Naive B cell (primary cell): ENCODE measurements around the gene ADAM10. TPM values are rescaled to one million over a fixed set of nuclear protein-coding genes. Genes with fewer than 3 reads are reported as not detected.

Experiments used
- ATAC-seq, 2 donors: fragments of 150-1000 bp; cut with Tn5 transposase; 2 replicates each; pipeline ENCODE4 v1.10.0; 2021; ENCODE audit warnings: low read depth in 2 of 2, mild to moderate bottlenecking in 2 of 2, moderate library complexity in 2 of 2
- DNase-seq: peaks from one replicate; pipeline ENCODE4 v3.0.0; 2022
- H3K27ac Mint-ChIP-seq, 6 donors: one replicate each; pipeline ENCODE4 v1.8.0; 2020 to 2022; ENCODE audit warnings: mild to moderate bottlenecking in 6 of 6, mixed read lengths in 6 of 6, moderate library complexity in 5 of 6, inconsistent platforms in 2 of 6
- H3K27me3 Mint-ChIP-seq, 3 donors: one replicate each; pipeline ENCODE4 v1.8.0; 2021 to 2022; ENCODE audit warnings: mixed read lengths in 3 of 3, mild to moderate bottlenecking in 1 of 3
- H3K36me3 Mint-ChIP-seq, 2 donors: one replicate each; pipeline ENCODE4 v1.8.0; 2020 to 2022; ENCODE audit warnings: mixed read lengths in 2 of 2, inconsistent platforms in 1 of 2, mild to moderate bottlenecking in 1 of 2
- H3K4me1 Mint-ChIP-seq, 3 donors: one replicate each; pipeline ENCODE4 v1.8.0; 2020 to 2022; ENCODE audit warnings: mixed read lengths in 3 of 3, inconsistent platforms in 1 of 3, mild to moderate bottlenecking in 1 of 3, moderate library complexity in 1 of 3
- H3K4me3 Mint-ChIP-seq, 8 donors: one replicate each; pipeline ENCODE4 v1.8.0; 2020 to 2022; ENCODE audit warnings: mild to moderate bottlenecking in 8 of 8, mixed read lengths in 8 of 8, moderate library complexity in 8 of 8, inconsistent platforms in 2 of 8
- H3K9me3 Mint-ChIP-seq, 7 donors: one replicate each; pipeline ENCODE4 v1.8.0; 2020 to 2022; ENCODE audit warnings: mixed read lengths in 7 of 7, mild to moderate bottlenecking in 5 of 7, inconsistent platforms in 2 of 7, moderate library complexity in 1 of 7
- polyA plus RNA-seq, 6 donors: library from polyadenylated mRNA; unstranded; fragments of 300-500 nt; fragmentation: Illumina TruSeq; gene quantifications; one replicate each; pipeline ENCODE4 v1.2.3, GENCODE V29; 2021; ENCODE audit warnings: low read depth in 6 of 6

ADAM10 gene
- polyA plus RNA-seq, 6 donors from 2014 or later: 112 to 148 (median 126) TPM

GRCh38 chr15:58678683-58679082, 70.8 kb downstream of the ADAM10 start:
- Mint-ChIP-seq H3K9me3 (no peaks in the 10 kb centered on the region), H3K27ac (no peak overlapping the region), H3K4me3 (no peak overlapping the region), H3K27me3 (no peaks in the 10 kb centered on the region), H3K4me1 (peaks cover 9 to 28% (median 10%) of the 10 kb centered on the region in 3 donors), H3K36me3 (no peaks in the 10 kb centered on the region)
- no peak for ATAC-seq
- no peak for DNase-seq

GRCh38 chr15:58677426-58677825, 72.1 kb downstream of the ADAM10 start:
- no peak for DNase-seq
- H3K27me3 Mint-ChIP-seq: no peaks in the 10 kb centered on the region
- ATAC-seq: no peak
- H3K27ac Mint-ChIP-seq: peak overlapping the region in 4 of 6 donors; percentile 15 to 85 (median 64)
- H3K9me3 Mint-ChIP-seq: no peaks in the 10 kb centered on the region
- no peak overlapping the region for H3K4me3 Mint-ChIP-seq
- peaks cover 0 to 5% of the 10 kb centered on the region in 2 donors for H3K36me3 Mint-ChIP-seq
- H3K4me1 Mint-ChIP-seq: peaks cover 6 to 30% (median 8%) of the 10 kb centered on the region in 3 donors

GRCh38 chr15:58676766-58677165, 72.7 kb downstream of the ADAM10 start:
- H3K4me1 Mint-ChIP-seq: peaks cover 6 to 30% (median 7%) of the 10 kb centered on the region in 3 donors

GRCh38 chr15:58671186-58671585, 78.3 kb downstream of the ADAM10 start:
- H3K27me3 Mint-ChIP-seq: no peaks in the 10 kb centered on the region
- H3K4me3 Mint-ChIP-seq: no peak overlapping the region
- DNase-seq (no peak), ATAC-seq (no peak)
- H3K4me1 Mint-ChIP-seq: peaks cover 2 to 6% (median 3%) of the 10 kb centered on the region in 3 donors
- no peak overlapping the region for H3K27ac Mint-ChIP-seq
- H3K36me3 Mint-ChIP-seq: peaks cover 0 to 11% of the 10 kb centered on the region in 2 donors
- H3K9me3 Mint-ChIP-seq: no peaks in the 10 kb centered on the region

More at GRCh38 chr15:58676766-58677165, 72.7 kb downstream of the ADAM10 start:
- H3K27ac Mint-ChIP-seq: peak overlapping the region in 2 of 6 donors; percentile 15 to 82
- no peaks in the 10 kb centered on the region for H3K27me3 Mint-ChIP-seq
- DNase-seq: no peak
- no peaks in the 10 kb centered on the region for H3K9me3 Mint-ChIP-seq
- H3K4me3 Mint-ChIP-seq: no peak overlapping the region
- peaks cover 0 to 11% of the 10 kb centered on the region in 2 donors for H3K36me3 Mint-ChIP-seq
- no peak for ATAC-seq

GRCh38 chr15:58669108-58669507, 80.4 kb downstream of the ADAM10 start:
- peak overlapping the region in 1 of 6 donors; percentile 15 for H3K27ac Mint-ChIP-seq
- ATAC-seq (no peak), DNase-seq (no peak)
- no peaks in the 10 kb centered on the region for H3K9me3 Mint-ChIP-seq
- H3K4me1 Mint-ChIP-seq: peaks cover 2 to 13% (median 9%) of the 10 kb centered on the region in 3 donors
- H3K27me3 Mint-ChIP-seq: no peaks in the 10 kb centered on the region
- H3K36me3 Mint-ChIP-seq: peaks cover 2 to 17% of the 10 kb centered on the region in 2 donors
- H3K4me3 Mint-ChIP-seq: no peak overlapping the region

- Mint-ChIP-seq H3K27me3 (no peaks in the 10 kb centered on the region), H3K27ac (peak overlapping the region in 2 of 6 donors; percentile 58 to 64), H3K9me3 (no peaks in the 10 kb centered on the region), H3K4me3 (no peak overlapping the region), H3K4me1 (peaks cover 0 to 10% (median 6%) of the 10 kb centered on the region in 3 donors), H3K36me3 (peaks cover 21 to 25% of the 10 kb centered on the region in 2 donors)
- DNase-seq (no peak), ATAC-seq (no peak)
Measured at GRCh38 chr15:58666957-58667356, 82.5 kb downstream of the ADAM10 start.

GRCh38 chr15:58665672-58666071, 83.8 kb downstream of the ADAM10 start:
- Mint-ChIP-seq H3K27ac (no peak overlapping the region), H3K27me3 (no peaks in the 10 kb centered on the region), H3K4me3 (no peak overlapping the region), H3K36me3 (peaks cover 34 to 36% of the 10 kb centered on the region in 2 donors), H3K9me3 (no peaks in the 10 kb centered on the region), H3K4me1 (peaks cover 0 to 10% (median 6%) of the 10 kb centered on the region in 3 donors)
- ATAC-seq (no peak), DNase-seq (no peak)

- peak overlapping the region in 2 of 6 donors; percentile 3 to 76 for H3K27ac Mint-ChIP-seq
- H3K27me3 Mint-ChIP-seq: no peaks in the 10 kb centered on the region
- peaks cover 0 to 4% (median 0%) of the 10 kb centered on the region in 3 donors for H3K4me1 Mint-ChIP-seq
- H3K9me3 Mint-ChIP-seq: no peaks in the 10 kb centered on the region
- peaks cover 14 to 33% of the 10 kb centered on the region in 2 donors for H3K36me3 Mint-ChIP-seq
- H3K4me3 Mint-ChIP-seq: no peak overlapping the region
- DNase-seq (no peak), ATAC-seq (no peak)
Measured at GRCh38 chr15:58650102-58650501, 99.4 kb downstream of the ADAM10 start.

GRCh38 chr15:58649175-58649574, 100.3 kb downstream of the ADAM10 start:
- DNase-seq (no peak), ATAC-seq (no peak)
- Mint-ChIP-seq H3K27me3 (no peaks in the 10 kb centered on the region), H3K9me3 (no peaks in the 10 kb centered on the region), H3K4me1 (peaks cover 0 to 4% (median 0%) of the 10 kb centered on the region in 3 donors), H3K36me3 (peaks cover 9 to 26% of the 10 kb centered on the region in 2 donors), H3K4me3 (no peak overlapping the region), H3K27ac (peak overlapping the region in 3 of 6 donors; percentile 5 to 53 (median 16))

- Mint-ChIP-seq H3K27ac (peak overlapping the region in 1 of 6 donors; percentile 25), H3K27me3 (no peaks in the 10 kb centered on the region), H3K4me1 (peaks cover 0 to 4% (median 0%) of the 10 kb centered on the region in 3 donors), H3K36me3 (peaks cover 0 to 27% of the 10 kb centered on the region in 2 donors), H3K9me3 (no peaks in the 10 kb centered on the region), H3K4me3 (no peak overlapping the region)
- ATAC-seq: no peak
- no peak for DNase-seq
Measured at GRCh38 chr15:58643996-58644395, 105.5 kb downstream of the ADAM10 start.

GRCh38 chr15:58641660-58642059, 107.8 kb downstream of the ADAM10 start:
- Mint-ChIP-seq H3K27me3 (no peaks in the 10 kb centered on the region), H3K27ac (no peak overlapping the region), H3K4me3 (no peak overlapping the region), H3K9me3 (no peaks in the 10 kb centered on the region), H3K36me3 (peaks cover 0 to 37% of the 10 kb centered on the region in 2 donors), H3K4me1 (peaks cover under 1 to 4% (median 1%) of the 10 kb centered on the region in 3 donors)
- no peak for ATAC-seq
- DNase-seq: no peak

GRCh38 chr15:58639992-58640391, 109.5 kb downstream of the ADAM10 start:
- DNase-seq (no peak), ATAC-seq (no peak)
- H3K27ac Mint-ChIP-seq: peak overlapping the region in 2 of 6 donors; percentile 51 to 56
- peak overlapping the region in 1 of 8 donors; percentile 25 for H3K4me3 Mint-ChIP-seq
- no peaks in the 10 kb centered on the region for H3K9me3 Mint-ChIP-seq
- H3K4me1 Mint-ChIP-seq: peaks cover 0 to 4% (median 1%) of the 10 kb centered on the region in 3 donors
- no peaks in the 10 kb centered on the region for H3K27me3 Mint-ChIP-seq
- peaks cover 0 to 29% of the 10 kb centered on the region in 2 donors for H3K36me3 Mint-ChIP-seq

- ATAC-seq (no peak), DNase-seq (no peak)
- no peaks in the 10 kb centered on the region for H3K9me3 Mint-ChIP-seq
- peak overlapping the region in 3 of 6 donors; percentile 12 to 81 (median 33) for H3K27ac Mint-ChIP-seq
- H3K27me3 Mint-ChIP-seq: no peaks in the 10 kb centered on the region
- peaks cover 1 to 4% (median 4%) of the 10 kb centered on the region in 3 donors for H3K4me1 Mint-ChIP-seq
- H3K4me3 Mint-ChIP-seq: no peak overlapping the region
- H3K36me3 Mint-ChIP-seq: peaks cover 0 to 29% of the 10 kb centered on the region in 2 donors
Measured at GRCh38 chr15:58639002-58639756, 110.3 kb downstream of the ADAM10 start.

GRCh38 chr15:58632789-58633188, 116.7 kb downstream of the ADAM10 start:
- Mint-ChIP-seq H3K4me3 (no peak overlapping the region), H3K36me3 (peaks cover 0 to 11% of the 10 kb centered on the region in 2 donors), H3K4me1 (peaks cover 13 to 23% (median 17%) of the 10 kb centered on the region in 3 donors), H3K27ac (peak overlapping the region in 1 of 6 donors; percentile 38), H3K27me3 (no peaks in the 10 kb centered on the region), H3K9me3 (no peaks in the 10 kb centered on the region)
- DNase-seq (no peak), ATAC-seq (no peak)
